Measurements from ENCODE around the gene KIAA1549. TPM values are rescaled to one million over a fixed set of nuclear protein-coding genes. Genes with fewer than 3 reads are reported as not detected.

The KIAA1549 gene
- total RNA-seq, 1 experiment from 2014 or later: 14.1 TPM

DNA sequence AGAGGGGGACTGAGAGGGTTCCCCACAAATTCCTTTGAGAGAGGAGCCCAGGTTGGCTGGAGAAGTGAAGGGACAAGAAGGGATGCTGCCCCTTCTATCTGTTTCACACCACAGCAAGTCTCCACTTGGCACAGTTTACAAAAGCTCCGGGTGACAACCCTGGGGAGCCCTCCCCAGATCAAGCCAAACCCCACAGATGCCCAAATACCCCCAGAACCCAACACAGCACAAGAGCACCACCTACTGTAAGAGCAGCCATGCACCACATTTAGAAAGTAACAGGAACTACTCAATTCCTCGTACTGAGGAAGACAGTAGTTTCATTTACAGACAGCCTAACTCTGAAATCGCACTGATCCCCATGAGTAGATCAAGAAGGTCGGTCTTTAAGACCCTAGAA lies 115.3 kb downstream of the KIAA1549 start:
- no TSS peak for BruUV-seq (replicated peaks)
- no peaks in the 10 kb centered on the region for H3K9me3 ChIP-seq (ENCODE audit: control insufficient read depth, insufficient read depth, low read depth, low read length)
- H3K36me3 ChIP-seq (ENCODE audit: control insufficient read depth, insufficient read depth, low read length): no peaks in the 10 kb centered on the region
- in situ Hi-C loops (cut with HindIII; ENCODE audit: low pct_unique_long_range_greater_than_20kb, low sequenced_read_pairs) (no loop called here), intact Hi-C loops (cut with micrococcal nuclease; ENCODE audit: unreplicated experiment) (no loop called here)
- ChIA-PET POLR2A (no interaction called here), CTCF (no interaction called here)
- no peaks in the 10 kb centered on the region for H3K4me1 ChIP-seq (ENCODE audit: control insufficient read depth, insufficient read depth, low read length)
- no peak for ATAC-seq
- no peak for DNase-seq (ENCODE audit: low read depth, low spot score)
- no peak for TF ChIP-seq REST (IDR thresholded peaks at IDR 0.05; ENCODE audit: insufficient read depth in 1 of 2, low read depth in 2 of 2, low read length in 1 of 2)
- no peak for TF ChIP-seq POLR2AphosphoS5 (IDR thresholded peaks at IDR 0.05; ENCODE audit: low read depth, low read length)
- no peak overlapping the region for H3K4me3 ChIP-seq (ENCODE audit: low read depth in 2 of 2, low read length in 2 of 2)
- no peak overlapping the region for H3K27ac ChIP-seq (ENCODE audit: low read length)
- H3K27me3 ChIP-seq (ENCODE audit: control insufficient read depth, insufficient read depth, low read length): no peaks in the 10 kb centered on the region

- ATAC-seq (no peak), DNase-seq (ENCODE audit: low read depth, low spot score) (no peak)
- Histone ChIP-seq H3K4me3 (ENCODE audit: low read depth in 2 of 2, low read length in 2 of 2) (no peak overlapping the region), H3K36me3 (ENCODE audit: control insufficient read depth, insufficient read depth, low read length) (no peaks in the 10 kb centered on the region), H3K27ac (ENCODE audit: low read length) (no peak overlapping the region), H3K9me3 (ENCODE audit: control insufficient read depth, insufficient read depth, low read depth, low read length) (no peaks in the 10 kb centered on the region), H3K27me3 (ENCODE audit: control insufficient read depth, insufficient read depth, low read length) (no peaks in the 10 kb centered on the region), H3K4me1 (ENCODE audit: control insufficient read depth, insufficient read depth, low read length) (no peaks in the 10 kb centered on the region)
- ChIA-PET POLR2A (no interaction called here), CTCF (no interaction called here)
- no TSS peak for BruUV-seq (replicated peaks)
- intact Hi-C loops (cut with micrococcal nuclease; ENCODE audit: unreplicated experiment): no loop called here
- in situ Hi-C loops (cut with HindIII; ENCODE audit: low pct_unique_long_range_greater_than_20kb, low sequenced_read_pairs): no loop called here
- TF ChIP-seq SIN3A (IDR thresholded peaks at IDR 0.05; ENCODE audit: borderline replicate concordance, insufficient read depth, low read depth, low read length): no peak
- no peak for TF ChIP-seq POLR2AphosphoS5 (IDR thresholded peaks at IDR 0.05; ENCODE audit: low read depth, low read length)
- no peak for TF ChIP-seq REST (IDR thresholded peaks at IDR 0.05; ENCODE audit: insufficient read depth in 1 of 2, low read depth in 2 of 2, low read length in 1 of 2)
- no peak for TF ChIP-seq CTCF (IDR thresholded peaks at IDR 0.05)
- TF ChIP-seq TCF7L2 (IDR thresholded peaks at IDR 0.05; ENCODE audit: low read depth, low read length): no peak
Measured at GRCh38 chr7:138864667-138865066, 116.5 kb downstream of the KIAA1549 start.
